Esophagus muscularis mucosa (tissue), 4 donors: ENCODE measurements around the gene CELSR1. TPM values are rescaled to one million over a fixed set of nuclear protein-coding genes. Genes with fewer than 3 reads are reported as not detected.
A peak's percentile ranks its signal among the peaks of the same experiment; 100 is the strongest.

Source experiments
- DNase-seq: peaks from one replicate; pipeline ENCODE4 v3.0.0-alpha.2; 2017; ENCODE audit errors: extremely low spot score
- H3K27ac ChIP-seq, 4 donors: fragments of 200-600 bp; sonication (generic); replicated peaks in 1 of 4; 1 replicate in 3 of 4; 2 replicates in 1 of 4; pipeline ENCODE4 v1.5.1; 2016 to 2019; ENCODE audit warnings: mild to moderate bottlenecking in 1 of 4
- H3K27me3 ChIP-seq, 4 donors: fragments of 200-600 bp; sonication (generic); one replicate each; pipeline versions ENCODE4 v1.5.1 to v1.6.0; 2016 to 2019
- H3K36me3 ChIP-seq, 4 donors: fragments of 200-600 bp; sonication (generic); one replicate each; pipeline ENCODE4 v1.5.1; 2016 to 2019
- H3K4me1 ChIP-seq, 4 donors: fragments of 200-600 bp; sonication (generic); one replicate each; pipeline ENCODE4 v1.5.1; 2016 to 2019
- H3K4me3 ChIP-seq, 4 donors: fragments of 200-600 bp; sonication (generic); 1 replicate in 2 of 4; 2 replicates in 2 of 4; pipeline ENCODE4 v1.5.1; 2016 to 2019; ENCODE audit warnings: mild to moderate bottlenecking in 4 of 4, moderate library complexity in 1 of 4
- H3K9me3 ChIP-seq, 4 donors: fragments of 200-600 bp; sonication (generic); 1 replicate in 3 of 4; 2 replicates in 1 of 4; pipeline ENCODE4 v1.5.1; 2016 to 2019
- CTCF ChIP-seq, 3 experiments: fragments of 200-600 bp in 2 of 3; fragments of 450-650 bp in 1 of 3; sonication (generic) in 2 of 3; IDR thresholded peaks; one replicate each; pipeline ENCODE4 v1.5.1; 2017 to 2019; ENCODE audit warnings: antibody characterized with exemption in 3 of 3, mild to moderate bottlenecking in 2 of 3, moderate library complexity in 1 of 3
- EP300 ChIP-seq: sonication (generic); formaldehyde crosslinking; IDR thresholded peaks from one replicate; pipeline ENCODE4 v1.6.1; 2017; ENCODE audit warnings: antibody characterized with exemption
- POLR2A ChIP-seq: fragments of 450-650 bp; IDR thresholded peaks from one replicate; pipeline ENCODE4 v1.6.1; 2017; ENCODE audit warnings: antibody characterized with exemption, moderate library complexity, mild to moderate bottlenecking, low read depth
- POLR2AphosphoS5 ChIP-seq, 2 donors: sonication (generic); formaldehyde crosslinking; IDR thresholded peaks; one replicate each; pipeline ENCODE4 v1.6.1; 2017; ENCODE audit warnings: antibody characterized with exemption in 2 of 2
- WGBS: methylation state at CpG from one replicate; pipeline ENCODE4 v1.1.5; 2018; 5-methylcytosine and 5-hydroxymethylcytosine counted together
- intact Hi-C: fragments of 100-400 bp; cut with DNase I; formaldehyde crosslinking; loops from one replicate; pipeline ENCODE4 v1.15.1; 2023
- total RNA-seq, 4 donors: library from RNA; depleted of rRNA; stranded (reverse); fragments of >200 nt; gene quantifications; one replicate each; pipeline versions ENCODE4 v1.1.0 to v1.2.1, GENCODE V29; 2016

CELSR1 gene
- total RNA-seq, 4 donors from 2014 or later = 2.5 to 2.7 (median 2.6) TPM

DNA sequence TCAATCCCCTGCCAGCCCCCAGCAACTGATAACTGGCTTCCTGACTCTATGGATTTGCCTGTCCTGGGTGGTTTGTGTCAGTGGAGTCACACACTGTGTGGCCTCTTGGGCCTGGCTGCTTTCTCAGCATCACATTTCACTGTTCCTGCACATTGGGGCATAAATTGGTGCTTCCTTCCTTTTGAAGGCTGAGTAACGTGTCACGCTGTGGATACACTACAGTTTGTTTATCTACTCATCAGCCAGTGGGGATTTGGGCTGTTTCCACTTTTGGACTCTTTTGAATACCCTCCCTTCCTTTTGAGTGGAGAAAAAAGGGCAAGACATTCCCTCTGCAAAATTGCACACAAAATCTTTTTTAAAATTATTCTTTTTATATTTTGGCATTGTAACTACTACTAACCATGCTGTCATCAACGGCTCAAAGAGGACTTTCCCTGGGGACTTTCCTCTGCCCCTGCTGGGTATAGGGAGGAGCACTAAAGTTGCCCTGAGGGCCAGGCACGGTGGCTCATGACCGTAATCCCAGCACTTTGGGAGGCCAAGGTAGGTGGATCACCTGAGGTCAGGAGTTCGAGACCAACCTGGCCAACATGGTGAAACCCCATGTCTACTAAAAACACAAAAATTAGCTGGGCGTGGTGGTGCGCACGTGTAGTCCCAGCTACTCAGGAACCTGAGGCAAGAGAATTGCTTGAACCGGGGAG, 7.8 kb upstream of the CELSR1 start:
- Histone ChIP-seq H3K36me3 (no peaks in the 10 kb centered on the region), H3K27me3 (no peaks in the 10 kb centered on the region), H3K9me3 (no peaks in the 10 kb centered on the region), H3K4me1 (peaks cover 44 to 65% (median 62%) of the 10 kb centered on the region in 4 donors), H3K27ac (peak overlapping the region in 3 of 4 donors; percentile 85 to 86 (median 85)), H3K4me3 (no peak overlapping the region)
- DNase-seq = no peak
- TF ChIP-seq EP300 (no peak), POLR2AphosphoS5 (IDR thresholded peaks at IDR 0.05) (no peak), POLR2A (no peak), CTCF (IDR thresholded peaks at IDR 0.05) (no peak)
- intact Hi-C loops = loop anchor here (10.0 kb wide), 1 partner anchor 420 kb away; no protein-coding TSS in a partner anchor
- 56% methylated on average over 10 of the region's 10 CpGs for WGBS

GRCh38 chr22:46542011-46542985, 4.9 kb upstream of the CELSR1 start:
- intact Hi-C loops = loop anchor here (1.0 to 10.0 kb wide), 2 partner anchors 175 to 417 kb away; no protein-coding TSS in a partner anchor
- no peak for DNase-seq
- 39% methylated on average over 25 of the region's 27 CpGs for WGBS
- Histone ChIP-seq H3K27ac (no peak overlapping the region), H3K4me1 (peaks cover 34 to 55% (median 50%) of the 10 kb centered on the region in 4 donors), H3K4me3 (no peak overlapping the region), H3K27me3 (peaks cover 0 to 21% (median 13%) of the 10 kb centered on the region in 4 donors), H3K9me3 (no peaks in the 10 kb centered on the region), H3K36me3 (no peaks in the 10 kb centered on the region)
- TF ChIP-seq CTCF (IDR thresholded peaks at IDR 0.05) (peak; percentile 88 to 98 (median 90)), POLR2AphosphoS5 (IDR thresholded peaks at IDR 0.05) (no peak), EP300 (no peak), POLR2A (no peak)

DNA sequence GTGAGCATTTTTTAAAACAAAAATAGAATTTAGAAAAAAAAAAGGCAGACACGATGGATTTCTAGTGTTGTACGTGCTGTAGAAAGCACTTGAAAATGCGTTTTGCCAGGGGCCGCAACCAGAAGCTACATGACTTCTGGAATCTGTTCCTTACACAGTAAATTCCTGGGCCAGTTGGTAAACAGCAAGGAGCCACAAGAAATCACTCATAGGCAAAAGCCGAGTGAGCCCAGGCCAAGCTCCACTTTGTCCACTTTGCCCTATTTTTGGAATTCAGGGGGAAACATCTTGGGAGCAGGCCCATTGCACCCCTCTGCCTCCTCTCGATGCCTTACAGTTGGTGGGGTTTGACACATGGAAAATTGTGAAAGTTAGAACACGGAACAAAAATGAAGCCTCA, 4.1 kb upstream of the CELSR1 start:
- Histone ChIP-seq H3K4me3 (no peak overlapping the region), H3K27me3 (peaks cover 0 to 27% (median 13%) of the 10 kb centered on the region in 4 donors), H3K9me3 (no peaks in the 10 kb centered on the region), H3K4me1 (peaks cover 27 to 55% (median 44%) of the 10 kb centered on the region in 4 donors), H3K27ac (no peak overlapping the region), H3K36me3 (no peaks in the 10 kb centered on the region)
- intact Hi-C loops = loop anchor here (10.0 kb wide), 1 partner anchor 417 kb away; no protein-coding TSS in a partner anchor
- WGBS = 90% methylated on average over 7 of the region's 7 CpGs
- no peak for DNase-seq
- TF ChIP-seq POLR2AphosphoS5 (IDR thresholded peaks at IDR 0.05) (no peak), CTCF (IDR thresholded peaks at IDR 0.05) (no peak), EP300 (no peak), POLR2A (no peak)

DNA sequence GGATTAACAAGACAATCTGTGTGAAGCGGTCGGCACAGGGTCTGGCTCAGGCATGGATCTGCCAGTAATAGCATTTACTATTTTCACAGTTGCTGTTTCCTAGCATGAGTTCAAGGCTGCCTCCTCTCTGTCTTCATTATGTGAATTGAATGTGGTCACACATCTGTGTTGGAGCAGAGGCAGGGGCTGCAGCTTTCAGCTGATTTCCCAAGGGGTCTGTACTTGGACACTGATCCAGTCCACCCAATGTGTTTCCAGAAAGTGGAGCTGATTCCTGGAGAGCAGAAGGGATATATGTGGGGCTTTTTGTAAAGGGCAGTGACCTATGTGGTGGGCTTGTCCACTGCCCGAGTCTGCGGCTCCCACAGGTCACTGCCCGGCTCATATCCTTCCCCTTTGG, 3.5 kb upstream of the CELSR1 start:
- Histone ChIP-seq H3K27ac (no peak overlapping the region), H3K4me3 (no peak overlapping the region), H3K4me1 (peaks cover 20 to 52% (median 37%) of the 10 kb centered on the region in 4 donors), H3K27me3 (peaks cover 0 to 33% (median 15%) of the 10 kb centered on the region in 4 donors), H3K9me3 (no peaks in the 10 kb centered on the region), H3K36me3 (no peaks in the 10 kb centered on the region)
- WGBS = 87% methylated on average over 5 of the region's 5 CpGs
- DNase-seq = no peak
- intact Hi-C loops = loop anchor here (10.0 kb wide), 1 partner anchor 416 kb away; no protein-coding TSS in a partner anchor
- no peak for TF ChIP-seq EP300
- TF ChIP-seq POLR2A = no peak
- TF ChIP-seq POLR2AphosphoS5 (IDR thresholded peaks at IDR 0.05) = no peak
- TF ChIP-seq CTCF (IDR thresholded peaks at IDR 0.05) = no peak
